ENCODE measurements around the gene NEK8. TPM values are rescaled to one million over a fixed set of nuclear protein-coding genes. Genes with fewer than 3 reads are reported as not detected.

The NEK8 gene
- total and polyA plus RNA-seq, 9 of the 15 experiments (the other 6 are each of a cell fraction or from before 2014, with no cell fraction given), result 0.98 to 16.6 (median 4.6) TPM

- TF ChIP-seq CREB3L1 (IDR thresholded peaks at IDR 0.05; ENCODE audit: borderline replicate concordance, low read depth) (peak; percentile 28; the same call in 1 of the 2 replicates), TRIM28 (IDR thresholded peaks at IDR 0.05) (no peak), CBX8 (IDR thresholded peaks at IDR 0.05; ENCODE audit: borderline replicate concordance, extremely low read depth, low read depth, low read length, poor library complexity, severe bottlenecking) (no peak), ZNF143 (CRISPR knock-in tag; IDR thresholded peaks at IDR 0.05) (no peak), DPF2 (IDR thresholded peaks at IDR 0.05) (peak; percentile 55), NEUROD1 (IDR thresholded peaks at IDR 0.05; ENCODE audit: borderline replicate concordance, low read depth, low read length, partially characterized antibody) (peak; percentile 21), TFE3 (CRISPR knock-in tag; IDR thresholded peaks at IDR 0.05) (no peak), BCOR (IDR thresholded peaks at IDR 0.05) (no peak), CEBPZ (IDR thresholded peaks at IDR 0.05; ENCODE audit: borderline replicate concordance, low read depth, low read length) (no peak), ZFP36 (IDR thresholded peaks at IDR 0.05; ENCODE audit: low read depth, low read length, partially characterized antibody) (peak; percentile 7), HEY1 (CRISPR knock-in tag; IDR thresholded peaks at IDR 0.05; ENCODE audit: borderline replicate concordance) (no peak), KDM5B (IDR thresholded peaks at IDR 0.05; ENCODE audit: insufficient replicate concordance, low read depth, low read length) (peak; percentile 58), ZNF75A (CRISPR knock-in tag; IDR thresholded peaks at IDR 0.05) (no peak), ZNF24 (IDR thresholded peaks at IDR 0.05) (no peak), PCBP1 (IDR thresholded peaks at IDR 0.05; ENCODE audit: low read depth, low read length, poor library complexity, severe bottlenecking) (no peak), ZKSCAN8 (CRISPR knock-in tag; IDR thresholded peaks at IDR 0.05) (peak; percentile 47; the same call in 1 of the 2 replicates), YY1 (IDR thresholded peaks at IDR 0.05; ENCODE audit: borderline replicate concordance in 1 of 3, control insufficient read depth in 1 of 3, extremely low read depth in 1 of 3, insufficient read depth in 3 of 3, insufficient read length in 1 of 3, insufficient replicate concordance in 2 of 3, low read depth in 1 of 3, low read length in 2 of 3) (peak; percentile 24 to 81 (median 57)), CREB1 (IDR thresholded peaks at IDR 0.05) (no peak), CREB1 (CRISPR knock-in tag; IDR thresholded peaks at IDR 0.05) (no peak), SAFB2 (IDR thresholded peaks at IDR 0.05; ENCODE audit: borderline replicate concordance, low read depth, low read length, severe bottlenecking) (no peak), GATA2 (CRISPR knock-in tag; IDR thresholded peaks at IDR 0.05) (0 out of 2 replicates have a peak, but pooled peaks have one; percentile 55)
These were observed 16.4 kb upstream of the NEK8 start (continued) for GRCh38 chr17:28712032-28712704.

Data from K562 (cell line).